Epithelial cell of prostate (primary cell): Measurements from ENCODE around the gene WDR70.
"Not testable (repeated sequence)": the region's sequence is repeated elsewhere in the genome, so short reads cannot be mapped to it uniquely, and the experiment has no call there.

Experiments used
- DNase-seq: peaks from one replicate; pipeline ENCODE4 v3.0.0-alpha.2; 2011; ENCODE audit warnings: low read depth, low spot score
- H3K27ac ChIP-seq: fragments of 450-650 bp; 2 replicates; pipeline ENCODE4 v1.5.1; 2017; ENCODE audit warnings: mild to moderate bottlenecking

Gene WDR70

GRCh38 chr5:37451991-37452390, 72.9 kb downstream of the WDR70 start:
- H3K27ac ChIP-seq = not testable (repeated sequence)

GRCh38 chr5:37453252-37453651, 74.1 kb downstream of the WDR70 start:
- not testable (repeated sequence) for DNase-seq, H3K27ac ChIP-seq

More at GRCh38 chr5:37451991-37452390, 72.9 kb downstream of the WDR70 start:
- DNase-seq = not testable (repeated sequence)

GRCh38 chr5:37454402-37455055, 75.4 kb downstream of the WDR70 start:
- peak overlapping the region; percentile 50 for H3K27ac ChIP-seq
- not testable (repeated sequence) for DNase-seq

GRCh38 chr5:37463191-37464051, 84.3 kb downstream of the WDR70 start:
- not testable (repeated sequence) for H3K27ac ChIP-seq, DNase-seq

GRCh38 chr5:37464581-37464980, 85.5 kb downstream of the WDR70 start:
- DNase-seq, H3K27ac ChIP-seq: not testable (repeated sequence)

- not testable (repeated sequence) for DNase-seq, H3K27ac ChIP-seq
Observed at GRCh38 chr5:37469383-37469782, 90.3 kb downstream of the WDR70 start.

GRCh38 chr5:37471666-37472197, 92.6 kb downstream of the WDR70 start:
- H3K27ac ChIP-seq = no peak overlapping the region
- no peak for DNase-seq

- H3K27ac ChIP-seq = no peak overlapping the region
- no peak for DNase-seq
Observed at GRCh38 chr5:37477426-37477825, 98.3 kb downstream of the WDR70 start.

- no peak for DNase-seq
- no peak overlapping the region for H3K27ac ChIP-seq
Observed at GRCh38 chr5:37478121-37478894, 99.2 kb downstream of the WDR70 start.

- not testable (repeated sequence) for H3K27ac ChIP-seq, DNase-seq
Observed at GRCh38 chr5:37481395-37481794, 102.3 kb downstream of the WDR70 start.

- no peak overlapping the region for H3K27ac ChIP-seq
- DNase-seq = no peak
Observed at GRCh38 chr5:37490120-37490810, 111.1 kb downstream of the WDR70 start.

- DNase-seq = no peak
- no peak overlapping the region for H3K27ac ChIP-seq
Observed at GRCh38 chr5:37490931-37491330, 111.8 kb downstream of the WDR70 start.

GRCh38 chr5:37492778-37493555, 113.8 kb downstream of the WDR70 start:
- DNase-seq = no peak
- no peak overlapping the region for H3K27ac ChIP-seq

GRCh38 chr5:37494756-37495155, 115.6 kb downstream of the WDR70 start:
- DNase-seq = peak; percentile 37
- no peak overlapping the region for H3K27ac ChIP-seq

- DNase-seq = no peak
- peak overlapping the region; percentile 6 for H3K27ac ChIP-seq
Observed at GRCh38 chr5:37495210-37495609, 116.1 kb downstream of the WDR70 start.

GRCh38 chr5:37495668-37496347, 116.7 kb downstream of the WDR70 start:
- H3K27ac ChIP-seq = peak overlapping the region; percentile 6
- DNase-seq = no peak

GRCh38 chr5:37496902-37497445, 117.9 kb downstream of the WDR70 start:
- no peak for DNase-seq
- no peak overlapping the region for H3K27ac ChIP-seq

GRCh38 chr5:37501152-37501551, 122.0 kb downstream of the WDR70 start:
- no peak overlapping the region for H3K27ac ChIP-seq
- no peak for DNase-seq
